Hematopoietic multipotent progenitor cell treated with erythropoietin and hydrocortisone succinate and interleukin-3 and kit ligand, for 17 days (in vitro differentiated cells): Measurements from ENCODE around the gene SCYL2.
"Not testable (repeated sequence)": the region's sequence is repeated elsewhere in the genome, so short reads cannot be mapped to it uniquely, and the experiment has no call there.

Experiments
- DNase-seq: peaks from one replicate; pipeline ENCODE4 v3.0.0-alpha.2; 2015; ENCODE audit warnings: low spot score

Gene SCYL2

GRCh38 chr12:100263131-100263530 lies 3.8 kb upstream of the SCYL2 start:
- DNase-seq, result no peak

- DNase-seq, result not testable (repeated sequence)
These were observed 1.9 kb upstream of the SCYL2 start for GRCh38 chr12:100265107-100265506.

- no peak for DNase-seq
These were observed 1.0 kb upstream of the SCYL2 start for GRCh38 chr12:100265732-100266584.

- DNase-seq, result no peak
These were observed 467 bp upstream of the SCYL2 start for GRCh38 chr12:100266585-100266834.

- peak; percentile 57 for DNase-seq
These were observed 765 bp downstream of the SCYL2 start for GRCh38 chr12:100267603-100268281.

GRCh38 chr12:100268835-100269564 lies 2.0 kb downstream of the SCYL2 start:
- peak; percentile 24 for DNase-seq

- DNase-seq, result no peak
These were observed 6.8 kb downstream of the SCYL2 start for GRCh38 chr12:100273782-100274181.

GRCh38 chr12:100274291-100274690 lies 7.3 kb downstream of the SCYL2 start:
- no peak for DNase-seq

- no peak for DNase-seq
These were observed 12.2 kb downstream of the SCYL2 start for GRCh38 chr12:100279159-100279558.

GRCh38 chr12:100279607-100280244 lies 12.7 kb downstream of the SCYL2 start:
- DNase-seq, result no peak

GRCh38 chr12:100284556-100284955 lies 17.6 kb downstream of the SCYL2 start:
- DNase-seq, result not testable (repeated sequence)

- DNase-seq, result no peak
These were observed 22.1 kb downstream of the SCYL2 start for GRCh38 chr12:100289038-100289437.

GRCh38 chr12:100290016-100290415 lies 23.0 kb downstream of the SCYL2 start:
- DNase-seq, result no peak

- no peak for DNase-seq
These were observed 26.0 kb downstream of the SCYL2 start for GRCh38 chr12:100293017-100293416.

- not testable (repeated sequence) for DNase-seq
These were observed 27.4 kb downstream of the SCYL2 start for GRCh38 chr12:100294366-100294765.

GRCh38 chr12:100295764-100296555 lies 29.0 kb downstream of the SCYL2 start:
- DNase-seq, result no peak

- DNase-seq, result no peak
These were observed 35.1 kb downstream of the SCYL2 start for GRCh38 chr12:100302081-100302480.

- DNase-seq, result no peak
These were observed 36.9 kb downstream of the SCYL2 start for GRCh38 chr12:100303831-100304230.

- not testable (repeated sequence) for DNase-seq
These were observed 37.4 kb downstream of the SCYL2 start for GRCh38 chr12:100304334-100304733.

- not testable (repeated sequence) for DNase-seq
These were observed 41.2 kb downstream of the SCYL2 start for GRCh38 chr12:100308138-100308537.

GRCh38 chr12:100311317-100311716 lies 44.3 kb downstream of the SCYL2 start:
- no peak for DNase-seq

- DNase-seq, result no peak
These were observed 50.4 kb downstream of the SCYL2 start for GRCh38 chr12:100317371-100317770.
